Lower leg skin (tissue), 4 donors: ENCODE results near the gene TESMIN. TPM values are rescaled to one million over a fixed set of nuclear protein-coding genes. Genes with fewer than 3 reads are reported as not detected.
A peak's percentile ranks its signal among the peaks of the same experiment; 100 is the strongest.

Source experiments
- DNase-seq, 2 donors: peaks; one replicate each; pipeline ENCODE4 v3.0.0-alpha.2; 2019; ENCODE audit warnings: low spot score in 2 of 2
- H3K4me3 ChIP-seq: fragments of 200-600 bp; sonication (generic); 2 replicates; pipeline ENCODE4 v1.5.1; 2017; ENCODE audit warnings: mild to moderate bottlenecking, low read depth; ENCODE audit not compliant: poor library complexity, severe bottlenecking
- POLR2A ChIP-seq, 2 donors: fragments of 450-650 bp; IDR thresholded peaks; one replicate each; pipeline ENCODE4 v1.6.1; 2016 to 2017; ENCODE audit warnings: antibody characterized with exemption in 2 of 2, mild to moderate bottlenecking in 1 of 2, moderate library complexity in 1 of 2
- WGBS, 2 donors: methylation state at CpG; one replicate each; pipeline ENCODE4 v1.1.5; 2018; 5-methylcytosine and 5-hydroxymethylcytosine counted together
- intact Hi-C: fragments of 100-400 bp; cut with DNase I; formaldehyde crosslinking; loops from one replicate; pipeline ENCODE4 v1.15.0; 2023; ENCODE audit warnings: low total_unique reads
- total RNA-seq, 4 donors: library from RNA; depleted of rRNA; stranded (reverse); fragments of >200 nt; gene quantifications; one replicate each; pipeline ENCODE4 v1.1.0, GENCODE V29; 2016
- TF ChIP-seq, protein P1 (sequence below), 3 donors: fragments of 450-650 bp; IDR thresholded peaks; one replicate each; pipeline ENCODE4 v1.5.1; 2016; ENCODE audit warnings: antibody characterized with exemption in 3 of 3, mild to moderate bottlenecking in 3 of 3, moderate library complexity in 2 of 3

The TESMIN gene
- total RNA-seq, 4 donors from 2014 or later: 1.3 to 3.9 (median 2.0) TPM

DNA sequence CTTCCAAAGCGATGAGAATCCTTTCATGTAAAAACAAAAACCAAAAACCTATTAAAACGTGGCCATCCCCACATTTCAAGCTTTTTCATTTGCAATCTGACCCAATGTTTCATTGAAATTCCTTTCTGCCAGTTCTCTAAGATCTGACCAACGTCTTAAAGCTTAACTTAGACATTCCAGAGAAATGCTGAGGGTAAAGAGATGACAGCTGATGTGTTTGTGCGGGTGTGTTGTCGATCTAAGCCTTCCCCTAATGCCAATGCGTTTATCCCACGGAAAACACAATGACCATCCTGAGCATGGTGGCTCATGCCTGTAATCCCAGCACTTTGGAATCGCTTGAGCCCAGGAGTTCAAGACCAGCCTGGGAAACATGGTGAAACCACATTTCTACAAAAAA is 6.4 kb upstream of the TESMIN start:
- intact Hi-C loops: no loop called here
- 82% methylated on average over 8 of the region's 8 CpGs for WGBS, 2 donors
- TF ChIP-seq, protein P1, sequence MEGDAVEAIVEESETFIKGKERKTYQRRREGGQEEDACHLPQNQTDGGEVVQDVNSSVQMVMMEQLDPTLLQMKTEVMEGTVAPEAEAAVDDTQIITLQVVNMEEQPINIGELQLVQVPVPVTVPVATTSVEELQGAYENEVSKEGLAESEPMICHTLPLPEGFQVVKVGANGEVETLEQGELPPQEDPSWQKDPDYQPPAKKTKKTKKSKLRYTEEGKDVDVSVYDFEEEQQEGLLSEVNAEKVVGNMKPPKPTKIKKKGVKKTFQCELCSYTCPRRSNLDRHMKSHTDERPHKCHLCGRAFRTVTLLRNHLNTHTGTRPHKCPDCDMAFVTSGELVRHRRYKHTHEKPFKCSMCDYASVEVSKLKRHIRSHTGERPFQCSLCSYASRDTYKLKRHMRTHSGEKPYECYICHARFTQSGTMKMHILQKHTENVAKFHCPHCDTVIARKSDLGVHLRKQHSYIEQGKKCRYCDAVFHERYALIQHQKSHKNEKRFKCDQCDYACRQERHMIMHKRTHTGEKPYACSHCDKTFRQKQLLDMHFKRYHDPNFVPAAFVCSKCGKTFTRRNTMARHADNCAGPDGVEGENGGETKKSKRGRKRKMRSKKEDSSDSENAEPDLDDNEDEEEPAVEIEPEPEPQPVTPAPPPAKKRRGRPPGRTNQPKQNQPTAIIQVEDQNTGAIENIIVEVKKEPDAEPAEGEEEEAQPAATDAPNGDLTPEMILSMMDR (IDR thresholded peaks at IDR 0.05): no peak
- no peak for TF ChIP-seq POLR2A (IDR thresholded peaks at IDR 0.05)
- no peak overlapping the region for H3K4me3 ChIP-seq
- no peak for DNase-seq

DNA sequence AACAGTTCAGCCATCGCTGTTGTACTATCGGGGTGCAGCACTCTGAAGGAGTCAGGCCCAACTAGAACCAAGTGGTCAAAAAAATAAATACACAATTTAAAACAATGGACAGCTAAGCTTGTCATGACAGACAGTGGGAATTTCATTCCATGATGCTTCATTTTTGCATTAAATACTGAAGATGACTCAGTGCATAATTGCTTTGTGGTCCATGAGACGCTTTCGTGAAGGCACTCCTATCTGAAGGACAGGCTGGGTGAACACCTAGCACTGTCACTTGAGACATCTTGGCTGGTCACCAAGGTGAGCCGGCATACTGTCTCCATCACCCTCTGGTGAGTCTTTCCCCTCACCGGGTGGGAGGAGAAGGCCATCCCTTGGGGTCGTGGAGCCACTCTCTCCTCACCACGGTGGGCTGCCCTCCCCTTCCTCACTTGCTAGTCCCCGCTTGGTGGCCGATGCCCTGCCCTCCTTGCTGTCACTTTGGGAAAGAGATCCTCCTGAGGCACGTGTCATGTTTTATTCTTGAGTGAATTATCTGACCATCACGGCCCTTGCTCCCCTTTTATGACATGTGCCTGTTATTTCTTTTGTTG is 4.9 kb upstream of the TESMIN start:
- TF ChIP-seq, protein P1 (IDR thresholded peaks at IDR 0.05): no peak
- TF ChIP-seq POLR2A (IDR thresholded peaks at IDR 0.05): no peak
- intact Hi-C loops: no loop called here
- WGBS, 2 donors: 85 to 88% methylated on average over 12 of the region's 12 CpGs
- no peak for DNase-seq
- H3K4me3 ChIP-seq: no peak overlapping the region

DNA sequence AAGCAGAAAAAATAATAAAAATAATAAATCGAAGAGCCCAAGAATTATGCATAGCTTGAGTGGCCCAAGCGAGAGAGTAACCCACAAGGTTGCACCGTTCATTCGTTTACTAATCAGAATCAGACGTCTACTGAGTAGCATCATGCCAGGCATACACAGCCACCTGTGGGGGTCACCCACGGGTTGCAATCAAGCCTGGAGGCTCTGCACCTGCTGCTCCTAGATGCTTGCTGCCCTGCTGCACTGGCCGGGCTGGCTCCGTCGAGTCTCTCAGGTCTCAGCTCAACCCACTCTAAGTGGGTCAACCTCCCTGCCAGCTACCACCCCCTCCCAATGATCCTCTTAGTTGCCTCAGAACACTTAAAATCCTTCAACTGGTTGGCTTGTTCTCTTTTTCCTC is 2.0 kb upstream of the TESMIN start:
- DNase-seq: no peak
- WGBS, 2 donors: 69 to 70% methylated on average over 9 of the region's 9 CpGs
- intact Hi-C loops: no loop called here
- TF ChIP-seq POLR2A (IDR thresholded peaks at IDR 0.05): no peak
- TF ChIP-seq, protein P1 (IDR thresholded peaks at IDR 0.05): no peak
- no peak overlapping the region for H3K4me3 ChIP-seq

DNA sequence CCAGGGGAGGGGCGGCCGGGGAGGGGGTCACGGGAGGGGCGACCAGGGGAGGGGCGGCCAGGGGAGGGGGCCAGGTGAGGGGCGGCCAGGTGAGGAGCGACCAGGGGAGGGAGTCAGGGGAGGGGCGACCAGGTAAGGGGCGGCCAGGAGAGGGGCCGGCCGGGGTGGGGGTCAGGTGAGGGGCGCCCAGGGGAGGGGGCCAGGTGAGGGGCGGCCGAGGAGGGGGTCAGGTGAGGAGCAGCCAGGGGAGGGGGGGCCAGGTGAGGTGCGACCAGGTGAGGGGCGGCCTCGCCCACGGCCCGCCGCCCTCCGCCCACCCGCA is 355 bp downstream of the TESMIN start:
- intact Hi-C loops: no loop called here
- peak overlapping the region; percentile 29 for H3K4me3 ChIP-seq
- 5 to 7% methylated on average over 7 to 15 of the region's 22 CpGs for WGBS, 2 donors

DNA sequence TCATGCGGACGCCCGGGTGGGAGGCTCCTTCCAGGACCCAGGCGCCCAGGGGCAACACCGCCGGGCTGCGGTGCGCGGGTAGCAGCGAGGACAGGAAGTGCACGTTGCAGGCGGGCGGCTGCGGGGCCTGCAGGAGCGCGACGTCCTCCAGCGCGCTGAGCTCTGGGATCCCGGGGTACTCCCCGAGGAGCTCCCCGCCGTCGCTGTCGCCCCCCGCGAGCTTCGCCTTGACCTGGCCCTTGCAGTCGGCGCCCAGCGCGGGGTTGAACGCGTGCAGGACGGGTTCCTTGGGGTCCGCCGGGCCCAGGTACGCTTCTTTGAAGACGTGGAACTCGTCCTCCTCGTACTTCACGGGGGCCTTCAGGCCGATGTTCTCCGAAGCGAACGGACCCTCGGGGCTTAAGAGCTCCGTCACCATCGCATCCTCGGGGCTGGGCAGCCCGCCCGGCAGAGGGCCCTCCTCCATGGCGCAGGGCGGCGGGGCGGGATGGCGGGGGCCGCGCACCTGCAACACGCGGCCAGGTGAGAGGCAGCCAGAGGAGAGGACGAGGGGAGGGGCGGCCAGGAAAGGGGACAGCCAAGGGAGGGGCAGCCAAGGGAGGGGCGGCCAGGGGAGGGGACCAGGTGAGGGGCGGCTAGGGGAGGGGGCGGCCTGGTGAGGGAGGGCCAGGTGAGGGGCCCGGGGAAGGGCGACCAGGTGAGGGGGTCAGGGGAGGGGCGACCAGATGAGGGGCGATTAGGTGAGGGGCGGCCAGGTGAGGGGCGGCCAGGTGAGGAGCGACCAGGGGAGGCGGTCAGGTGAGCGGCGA is 921 bp downstream of the TESMIN start:
- no peak for DNase-seq
- intact Hi-C loops: no loop called here
- no peak overlapping the region for H3K4me3 ChIP-seq
- 42 to 55% methylated on average over 45 to 46 of the region's 76 CpGs for WGBS, 2 donors
- no peak for TF ChIP-seq POLR2A (IDR thresholded peaks at IDR 0.05)
- TF ChIP-seq, protein P1 (IDR thresholded peaks at IDR 0.05): no peak

More for the DNA sequence above, 355 bp downstream of the TESMIN start:
- TF ChIP-seq, protein P1 (IDR thresholded peaks at IDR 0.05): no peak
- TF ChIP-seq POLR2A (IDR thresholded peaks at IDR 0.05): no peak
- DNase-seq: no peak
